ENCODE data around the gene RBM8A. TPM values are rescaled to one million over a fixed set of nuclear protein-coding genes. Genes with fewer than 3 reads are reported as not detected.

Gene RBM8A
- total RNA-seq, 1 donor, result 54.3 TPM

DNA sequence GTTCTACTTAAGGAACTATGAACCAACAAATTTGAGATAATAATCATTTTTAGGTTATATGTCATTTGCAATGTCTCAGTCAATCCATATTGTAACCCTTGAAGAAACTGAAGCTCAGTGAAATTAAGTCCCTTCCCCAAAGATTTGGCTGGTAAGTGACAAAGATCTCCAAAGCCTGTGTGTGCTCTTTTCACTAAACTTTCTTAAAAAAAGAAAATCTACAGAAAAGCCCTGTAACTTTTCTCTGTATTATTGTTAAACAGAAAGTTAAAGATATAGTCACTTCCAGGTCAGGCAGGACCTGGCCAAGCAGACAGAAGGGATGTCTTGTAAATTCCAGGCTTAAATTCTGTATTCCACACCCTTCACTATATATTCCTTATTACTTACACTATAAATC lies 29.1 kb upstream of the RBM8A start:
- Histone ChIP-seq H3K36me3 (ENCODE audit: insufficient read depth, low read length) (no peaks in the 10 kb centered on the region), H2AFZ (ENCODE audit: low read length) (no peak overlapping the region), H3K9me3 (ENCODE audit: low read depth, low read length) (no peaks in the 10 kb centered on the region), H3K4me1 (ENCODE audit: insufficient read depth, low read length) (peaks cover 40% of the 10 kb centered on the region), H3K4me3 (ENCODE audit: insufficient read depth, low read length) (peak overlapping the region; percentile 80), H3K4me2 (ENCODE audit: insufficient read depth, low read length) (peak overlapping the region; percentile 90), H3K27ac (ENCODE audit: low read depth, low read length) (peak overlapping the region; percentile 88), H3K79me2 (ENCODE audit: insufficient read depth, low read length) (peaks cover 58% of the 10 kb centered on the region), H4K20me1 (ENCODE audit: insufficient read depth, low read length) (peaks cover 6% of the 10 kb centered on the region), H3K27me3 (ENCODE audit: insufficient read depth, low read length) (no peaks in the 10 kb centered on the region)
- no peak for TF ChIP-seq CTCF (IDR thresholded peaks at IDR 0.05; ENCODE audit: extremely low read depth, low read depth, low read length)
- DNase-seq (ENCODE audit: insufficient read length, low spot score, missing footprints), result peak; percentile 51

DNA sequence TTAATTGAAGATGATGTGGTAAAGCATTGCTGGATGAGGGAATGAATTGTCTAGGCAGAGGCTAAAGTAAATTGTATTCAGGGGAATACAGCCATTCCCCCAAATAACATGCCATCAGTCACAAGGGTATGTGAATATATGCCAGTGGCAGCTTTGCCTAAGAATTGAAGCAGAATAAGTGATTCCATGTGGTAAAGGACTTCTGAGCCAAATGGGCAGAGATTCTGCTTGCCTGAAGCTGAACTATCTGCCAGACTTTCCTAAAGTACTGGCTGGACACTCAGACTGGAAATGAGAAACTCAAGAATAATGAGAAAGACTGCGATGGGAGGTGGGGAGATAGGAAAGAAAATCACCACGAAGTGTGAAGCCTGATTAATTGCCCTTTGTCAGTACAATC lies 28.2 kb upstream of the RBM8A start:
- peak overlapping the region; percentile 90 for H3K4me2 ChIP-seq (ENCODE audit: insufficient read depth, low read length)
- H3K36me3 ChIP-seq (ENCODE audit: insufficient read depth, low read length), result no peaks in the 10 kb centered on the region
- H3K4me3 ChIP-seq (ENCODE audit: insufficient read depth, low read length), result peak overlapping the region; percentile 80
- peaks cover 6% of the 10 kb centered on the region for H4K20me1 ChIP-seq (ENCODE audit: insufficient read depth, low read length)
- H3K9me3 ChIP-seq (ENCODE audit: low read depth, low read length), result no peaks in the 10 kb centered on the region
- H3K27me3 ChIP-seq (ENCODE audit: insufficient read depth, low read length), result no peaks in the 10 kb centered on the region
- H3K27ac ChIP-seq (ENCODE audit: low read depth, low read length), result no peak overlapping the region
- no peak overlapping the region for H2AFZ ChIP-seq (ENCODE audit: low read length)
- peak; percentile 48 for DNase-seq (ENCODE audit: insufficient read length, low spot score, missing footprints)
- peaks cover 33% of the 10 kb centered on the region for H3K4me1 ChIP-seq (ENCODE audit: insufficient read depth, low read length)
- TF ChIP-seq CTCF (IDR thresholded peaks at IDR 0.05; ENCODE audit: extremely low read depth, low read depth, low read length), result no peak
- peaks cover 66% of the 10 kb centered on the region for H3K79me2 ChIP-seq (ENCODE audit: insufficient read depth, low read length)

GRCh38 chr1:145953861-145954260 lies 26.6 kb upstream of the RBM8A start:
- DNase-seq (ENCODE audit: insufficient read length, low spot score, missing footprints), result no peak
- Histone ChIP-seq H3K36me3 (ENCODE audit: insufficient read depth, low read length) (no peaks in the 10 kb centered on the region), H3K4me2 (ENCODE audit: insufficient read depth, low read length) (no peak overlapping the region), H3K27me3 (ENCODE audit: insufficient read depth, low read length) (no peaks in the 10 kb centered on the region), H3K79me2 (ENCODE audit: insufficient read depth, low read length) (peaks cover 80% of the 10 kb centered on the region), H3K4me1 (ENCODE audit: insufficient read depth, low read length) (peaks cover 33% of the 10 kb centered on the region), H3K4me3 (ENCODE audit: insufficient read depth, low read length) (no peak overlapping the region), H3K9me3 (ENCODE audit: low read depth, low read length) (no peaks in the 10 kb centered on the region), H4K20me1 (ENCODE audit: insufficient read depth, low read length) (peaks cover 15% of the 10 kb centered on the region), H3K27ac (ENCODE audit: low read depth, low read length) (no peak overlapping the region), H2AFZ (ENCODE audit: low read length) (no peak overlapping the region)
- TF ChIP-seq CTCF (IDR thresholded peaks at IDR 0.05; ENCODE audit: extremely low read depth, low read depth, low read length), result no peak

DNA sequence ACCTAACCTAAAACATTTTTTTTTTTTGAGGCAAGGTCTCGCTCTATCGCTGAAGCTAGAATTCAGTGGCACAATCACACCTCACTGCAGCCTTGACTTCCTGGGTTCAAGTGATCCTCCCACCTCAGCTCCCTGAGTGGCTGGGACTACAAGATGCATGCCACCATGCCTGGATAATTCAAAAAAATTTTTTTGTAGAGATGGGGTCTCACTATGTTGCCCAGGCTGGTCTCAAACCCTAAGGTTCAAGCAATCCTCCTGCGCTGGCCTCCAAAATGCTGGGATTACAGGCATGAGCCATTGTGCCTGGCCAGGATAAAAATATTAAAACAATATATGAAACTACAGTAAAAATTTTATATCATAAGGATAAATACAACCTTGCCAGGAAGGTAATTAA lies 25.6 kb upstream of the RBM8A start:
- Histone ChIP-seq H4K20me1 (ENCODE audit: insufficient read depth, low read length) (peaks cover 15% of the 10 kb centered on the region), H3K9me3 (ENCODE audit: low read depth, low read length) (no peaks in the 10 kb centered on the region), H3K27me3 (ENCODE audit: insufficient read depth, low read length) (no peaks in the 10 kb centered on the region), H3K27ac (ENCODE audit: low read depth, low read length) (no peak overlapping the region), H3K4me3 (ENCODE audit: insufficient read depth, low read length) (no peak overlapping the region), H3K4me1 (ENCODE audit: insufficient read depth, low read length) (peaks cover 24% of the 10 kb centered on the region), H3K4me2 (ENCODE audit: insufficient read depth, low read length) (no peak overlapping the region), H2AFZ (ENCODE audit: low read length) (no peak overlapping the region), H3K79me2 (ENCODE audit: insufficient read depth, low read length) (peaks cover 89% of the 10 kb centered on the region), H3K36me3 (ENCODE audit: insufficient read depth, low read length) (peaks cover 4% of the 10 kb centered on the region)
- DNase-seq (ENCODE audit: insufficient read length, low spot score, missing footprints), result no peak
- no peak for TF ChIP-seq CTCF (IDR thresholded peaks at IDR 0.05; ENCODE audit: extremely low read depth, low read depth, low read length)

Measured in osteoblast (primary cell).